H1 (cell line): Measurements from ENCODE around the gene FIP1L1. TPM values are rescaled to one million over a fixed set of nuclear protein-coding genes. Genes with fewer than 3 reads are reported as not detected.

Experiments used
- CTCF ChIA-PET: fragments of 300-600 bp; sonication (Branson Sonifier 250); formaldehyde crosslinking; loops from one replicate; lab custom pipeline; 2021; ENCODE audit not compliant: partially characterized antibody; lab: Charles Lee
- POLR2A ChIA-PET: fragments of 300-600 bp; sonication (Branson Sonifier 250); formaldehyde crosslinking; loops from one replicate; lab custom pipeline; 2021; ENCODE audit warnings: inconsistent platforms; ENCODE audit not compliant: partially characterized antibody; lab: Charles Lee
- DNase-seq, 2 experiments: peaks; one replicate each; pipeline versions ENCODE4 v3.0.0 to v3.0.0-alpha.2; 2010 to 2022; ENCODE audit warnings: low spot score in 2 of 2, low read depth in 1 of 2, mixed read lengths in 1 of 2
- FAIRE-seq: peaks from 2 replicates; lab custom pipeline; 2011; peaks lifted over from hg19 to GRCh38; lab: Jason Lieb, UNC
- H2AFZ ChIP-seq: 2 replicates; pipeline ENCODE4 v1.8.1; 2012; ENCODE audit warnings: low read length, inconsistent platforms
- H2AK5ac ChIP-seq: 2 replicates; pipeline ENCODE4 v1.6.1; 2013; ENCODE audit warnings: low read depth, low read length
- H2BK120ac ChIP-seq: replicated peaks from 2 replicates; pipeline ENCODE3; 2013; ENCODE audit warnings: low read depth, low read length, inconsistent platforms
- H2BK12ac ChIP-seq: 2 replicates; pipeline ENCODE4 v1.6.1; 2013; ENCODE audit warnings: low read depth, low read length
- H2BK15ac ChIP-seq: 2 replicates; pipeline ENCODE4 v1.6.1; 2013; ENCODE audit warnings: low read length
- H2BK20ac ChIP-seq: 2 replicates; pipeline ENCODE4 v1.6.1; 2013; ENCODE audit warnings: low read length
- H2BK5ac ChIP-seq: 2 replicates; pipeline ENCODE4 v1.6.1; 2013; ENCODE audit warnings: low read depth, low read length
- H3K14ac ChIP-seq: 2 replicates; pipeline ENCODE4 v1.6.1; 2013; ENCODE audit warnings: inconsistent platforms; ENCODE audit not compliant: insufficient read length
- H3K18ac ChIP-seq: 2 replicates; pipeline ENCODE4 v1.6.1; 2013; ENCODE audit warnings: low read length; ENCODE audit errors: extremely low read depth
- H3K23ac ChIP-seq: 2 replicates; pipeline ENCODE4 v1.6.1; 2013; ENCODE audit warnings: inconsistent platforms; ENCODE audit not compliant: insufficient read length
- H3K23me2 ChIP-seq: 2 replicates; pipeline ENCODE4 v1.6.1; 2013; ENCODE audit warnings: low read depth, low read length
- H3K27ac ChIP-seq: 2 replicates; pipeline ENCODE4 v1.6.1; 2011; ENCODE audit warnings: low read depth, low read length, inconsistent platforms
- H3K27me3 ChIP-seq, 4 experiments: replicated peaks in 1 of 4; 1 replicate in 1 of 4; 2 replicates in 3 of 4; pipeline versions ENCODE4 v1.6.1 to v1.8.1; 2011 to 2013; ENCODE audit warnings: low read length in 3 of 4, mild to moderate bottlenecking in 3 of 4, inconsistent platforms in 2 of 4, mixed read lengths in 2 of 4, moderate library complexity in 1 of 4; ENCODE audit not compliant: control insufficient read depth in 3 of 4, insufficient read depth in 3 of 4; ENCODE audit errors: extremely low read depth in 1 of 4
- H3K36me3 ChIP-seq, 4 experiments: 2 replicates each; pipeline versions ENCODE4 v1.6.1 to v1.8.1; 2011 to 2013; ENCODE audit warnings: mild to moderate bottlenecking in 4 of 4, low read length in 3 of 4, moderate library complexity in 2 of 4, control low read depth in 1 of 4, inconsistent platforms in 1 of 4; ENCODE audit not compliant: insufficient read depth in 4 of 4, control insufficient read depth in 2 of 4
- H3K4ac ChIP-seq: replicated peaks from 2 replicates; pipeline ENCODE3; 2013; ENCODE audit warnings: low read length, low read depth, mixed read lengths, inconsistent platforms; ENCODE audit not compliant: insufficient read length
- H3K4me1 ChIP-seq, 4 experiments: replicated peaks in 1 of 4; 1 replicate in 1 of 4; 2 replicates in 3 of 4; pipeline versions ENCODE4 v1.6.1 to v1.8.1; 2011 to 2013; ENCODE audit warnings: low read length in 3 of 4, inconsistent platforms in 2 of 4, mixed read lengths in 1 of 4; ENCODE audit not compliant: insufficient read depth in 4 of 4, control insufficient read depth in 3 of 4
- H3K4me2 ChIP-seq, 2 experiments: 2 replicates each; pipeline versions ENCODE4 v1.6.1 to v1.8.1; 2011 to 2013; ENCODE audit warnings: low read depth in 2 of 2, low read length in 2 of 2, control low read depth in 1 of 2, inconsistent platforms in 1 of 2, mild to moderate bottlenecking in 1 of 2; ENCODE audit not compliant: insufficient read depth in 1 of 2
- H3K4me3 ChIP-seq, 4 experiments: fragments of 200-600, 300-600 bp in 1 of 4; sonication (generic), shearing (Covaris generic), sonication (Bioruptor Twin) in 1 of 4; 2 replicates each; pipeline versions ENCODE4 v1.5.1 to v1.8.1; 2011 to 2016; ENCODE audit warnings: low read length in 4 of 4, low read depth in 3 of 4, control low read depth in 2 of 4, inconsistent platforms in 2 of 4, mild to moderate bottlenecking in 2 of 4, mixed read lengths in 1 of 4, moderate library complexity in 1 of 4; ENCODE audit not compliant: insufficient read depth in 2 of 4; ENCODE audit errors: extremely low read depth in 1 of 4
- H3K56ac ChIP-seq: replicated peaks from 2 replicates; pipeline ENCODE3; 2013; ENCODE audit warnings: low read depth, mild to moderate bottlenecking, mixed read lengths, low read length, inconsistent platforms; ENCODE audit not compliant: insufficient read length
- H3K79me1 ChIP-seq: 2 replicates; pipeline ENCODE4 v1.6.1; 2013; ENCODE audit warnings: low read depth, low read length, control low read depth
- H3K79me2 ChIP-seq, 2 experiments: 2 replicates each; pipeline versions ENCODE4 v1.6.1 to v1.8.1; 2012 to 2013; ENCODE audit warnings: low read length in 2 of 2, mild to moderate bottlenecking in 2 of 2, inconsistent platforms in 1 of 2; ENCODE audit not compliant: insufficient read depth in 2 of 2, control insufficient read depth in 1 of 2
- H3K9ac ChIP-seq, 4 experiments: replicated peaks in 1 of 4; 1 replicate in 1 of 4; 2 replicates in 3 of 4; pipeline versions ENCODE4 v1.6.1 to v1.8.1; 2011 to 2013; ENCODE audit warnings: low read depth in 3 of 4, low read length in 3 of 4, control low read depth in 2 of 4, mild to moderate bottlenecking in 2 of 4, moderate library complexity in 2 of 4, inconsistent platforms in 1 of 4; ENCODE audit errors: extremely low read depth in 1 of 4
- H3K9me3 ChIP-seq, 2 experiments: 2 replicates each; pipeline versions ENCODE4 v1.6.1 to v1.8.1; 2012 to 2013; ENCODE audit warnings: mild to moderate bottlenecking in 2 of 2, moderate library complexity in 2 of 2, control low read depth in 1 of 2, inconsistent platforms in 1 of 2, low read depth in 1 of 2, low read length in 1 of 2, mixed read lengths in 1 of 2; ENCODE audit not compliant: insufficient read depth in 2 of 2
- H4K20me1 ChIP-seq, 2 experiments: replicated peaks in 1 of 2; 2 replicates each; pipeline versions ENCODE3 to v1.8.1; 2011 to 2013; ENCODE audit warnings: inconsistent platforms in 2 of 2, low read length in 2 of 2, mild to moderate bottlenecking in 1 of 2; ENCODE audit not compliant: insufficient read depth in 2 of 2, control insufficient read depth in 1 of 2
- H4K5ac ChIP-seq: 2 replicates; pipeline ENCODE4 v1.6.1; 2013; ENCODE audit warnings: low read length, low read depth, mixed read lengths, inconsistent platforms; ENCODE audit not compliant: insufficient read length
- H4K8ac ChIP-seq: 2 replicates; pipeline ENCODE4 v1.8.0; 2013; ENCODE audit warnings: mild to moderate bottlenecking, moderate library complexity, low read length, inconsistent platforms; ENCODE audit not compliant: insufficient read depth; ENCODE audit errors: extremely low read depth
- H4K91ac ChIP-seq: replicated peaks from 2 replicates; pipeline ENCODE3; 2013; ENCODE audit warnings: low read length, mixed read lengths, inconsistent platforms; ENCODE audit not compliant: insufficient read length
- BACH1 ChIP-seq: IDR thresholded peaks from 2 replicates; pipeline ENCODE4 v1.6.1; 2012; ENCODE audit warnings: low read length, improper control_type of control experiment
- FOSL1 ChIP-seq: IDR thresholded peaks from 2 replicates; pipeline ENCODE4 v1.6.1; 2011; ENCODE audit warnings: mild to moderate bottlenecking, low read depth, low read length, moderate library complexity; ENCODE audit not compliant: insufficient read depth
- NRF1 ChIP-seq: IDR thresholded peaks from 2 replicates; pipeline ENCODE4 v1.6.1; 2011; ENCODE audit warnings: mild to moderate bottlenecking, low read depth, low read length, improper control_type of control experiment
- WGBS, 2 experiments: shearing (Covaris generic) in 1 of 2; methylation state at CpG; one replicate each; pipeline versions ENCODE4 v1.1.6 to v1.1.7; 2013 to 2015; ENCODE audit warnings: low lambda C conversion rate in 2 of 2, mixed read lengths in 2 of 2, inconsistent platforms in 1 of 2, low coverage in 1 of 2, missing lambda C conversion rate in 1 of 2; ENCODE audit not compliant: insufficient replicate concordance in 2 of 2, insufficient coverage in 1 of 2, insufficient read length in 1 of 2; ENCODE audit errors: extremely low coverage in 1 of 2, missing lambda C conversion rate in 1 of 2; 5-methylcytosine and 5-hydroxymethylcytosine counted together
- polyA plus RNA-seq, 7 experiments: library from polyadenylated mRNA; depleted of rRNA in 3 of 7; stranded (reverse) in 5 of 7; unstranded in 2 of 7; fragments of >200 nt in 5 of 7; fragments of 200-250 nt in 2 of 7; gene quantifications; 1 replicate in 5 of 7; 2 replicates in 1 of 7; 4 replicates in 1 of 7; pipeline versions ENCODE4 v1.2.1 to v1.2.3, GENCODE V29; 2011 to 2013; ENCODE audit warnings: missing spikeins in 2 of 7, mixed read lengths in 2 of 7
- total RNA-seq: library from RNA; stranded (reverse); fragmentation: NEBNext Ultra II Directional; extraction: Animal tissue kit (Norgen Biotek cat#: 25700); gene quantifications from 2 replicates; pipeline ENCODE4 v1.2.1, GENCODE V29; 2021

Gene FIP1L1
- total and polyA plus RNA-seq, 2 of the 8 experiments (the other 6 are each of a cell fraction or from before 2014, with no cell fraction given), result 19.5 to 53.7 TPM

- FAIRE-seq (no peak), DNase-seq (no peak)
- no peak overlapping the region for H2AK5ac ChIP-seq
- no peaks in the 10 kb centered on the region for H3K27me3 ChIP-seq
- ChIA-PET CTCF (interaction anchor here (0.6 to 6.4 kb wide), 5 partner anchors 8 to 744 kb away, joined by 3 to 42 read pairs (median 3); no protein-coding TSS in a partner anchor), POLR2A (no interaction called here)
- no peak overlapping the region for H3K14ac ChIP-seq
- H3K56ac ChIP-seq, result no peak overlapping the region
- H3K23me2 ChIP-seq, result no peaks in the 10 kb centered on the region
- H4K20me1 ChIP-seq, result no peaks in the 10 kb centered on the region
- no peaks in the 10 kb centered on the region for H3K79me1 ChIP-seq
- no peak overlapping the region for H2BK120ac ChIP-seq
- H3K79me2 ChIP-seq, result no peaks in the 10 kb centered on the region
- no peak overlapping the region for H2BK5ac ChIP-seq
- H3K23ac ChIP-seq, result no peak overlapping the region
- no peak overlapping the region for H2AFZ ChIP-seq
- no peak overlapping the region for H2BK12ac ChIP-seq
- H4K91ac ChIP-seq, result no peak overlapping the region
- TF ChIP-seq FOSL1 (no peak), NRF1 (no peak), BACH1 (peak; percentile 58; the same call in 1 of the 2 replicates)
- peaks cover 2 to 22% (median 20%) of the 10 kb centered on the region in 4 experiments; a peak in 5 of 7 replicates for H3K4me1 ChIP-seq
- no peak overlapping the region for H3K4ac ChIP-seq
- H3K36me3 ChIP-seq, result no peaks in the 10 kb centered on the region; a peak in 1 of 8 replicates
- H3K9ac ChIP-seq, result no peak overlapping the region
- H3K9me3 ChIP-seq, result no peaks in the 10 kb centered on the region
- H2BK20ac ChIP-seq, result no peak overlapping the region
- no peak overlapping the region for H3K27ac ChIP-seq
- no peak overlapping the region for H3K18ac ChIP-seq
- H4K8ac ChIP-seq, result no peak overlapping the region
- WGBS, 2 experiments, result 86% methylated on average over 2 of the region's 2 CpGs; no CpG with 5 or more reads in 1 of the 2 experiments
- H3K4me2 ChIP-seq, result no peak overlapping the region
- no peak overlapping the region for H3K4me3 ChIP-seq
- no peak overlapping the region for H4K5ac ChIP-seq
- no peak overlapping the region for H2BK15ac ChIP-seq
Measured at GRCh38 chr4:53480909-53481308, 103.5 kb downstream of the FIP1L1 start.
